ENCODE results near the gene ACSF2. TPM values are rescaled to one million over a fixed set of nuclear protein-coding genes. Genes with fewer than 3 reads are reported as not detected.

Gene ACSF2
- total and polyA plus RNA-seq, 2 donors from 2014 or later = 44.4 to 404 TPM

DNA sequence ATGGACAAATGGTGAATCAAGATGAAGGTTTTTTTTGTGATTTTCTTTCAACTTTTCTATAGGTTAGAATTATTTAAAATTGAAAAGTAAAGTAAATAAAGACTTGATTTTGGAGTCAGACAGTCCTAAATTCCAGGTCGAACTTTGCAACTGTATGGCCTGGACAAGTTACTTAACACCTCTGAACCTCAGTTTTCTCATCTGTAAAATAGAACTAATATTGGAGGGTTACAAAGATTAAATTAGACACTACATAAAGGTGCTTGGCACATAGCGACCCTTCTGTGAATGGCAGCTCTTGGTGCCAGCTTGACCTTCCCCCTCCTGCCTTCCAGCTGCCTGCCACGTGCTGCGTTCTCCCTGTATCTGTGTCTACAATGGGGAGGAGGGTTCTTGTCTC is 55.6 kb downstream of the ACSF2 start:
- peak overlapping the region in 1 of 2 donors; percentile 61 for H3K27ac ChIP-seq (ENCODE audit: low read depth in 2 of 2, low read length in 2 of 2)
- peaks cover 0 to 31% (median 19%) of the 10 kb centered on the region in 3 donors for H3K36me3 ChIP-seq (ENCODE audit: control insufficient read depth in 2 of 3, insufficient read depth in 3 of 3, low read length in 3 of 3)
- FAIRE-seq = no peak
- no peaks in the 10 kb centered on the region for H3K9me3 ChIP-seq (ENCODE audit: control insufficient read depth in 2 of 3, insufficient read depth in 1 of 3, low read length in 3 of 3)
- peaks cover 0 to 15% (median 6%) of the 10 kb centered on the region in 3 donors for H3K4me1 ChIP-seq (ENCODE audit: control insufficient read depth in 2 of 3, insufficient read depth in 2 of 3, low read depth in 1 of 3, low read length in 3 of 3)
- peak in 1 of 5 donors; percentile 29 for DNase-seq
- intact Hi-C loops (cut with DNase I) = no loop called here
- H3K4me3 ChIP-seq (ENCODE audit: low read length in 3 of 3) = no peak overlapping the region
- TF ChIP-seq, protein P1, sequence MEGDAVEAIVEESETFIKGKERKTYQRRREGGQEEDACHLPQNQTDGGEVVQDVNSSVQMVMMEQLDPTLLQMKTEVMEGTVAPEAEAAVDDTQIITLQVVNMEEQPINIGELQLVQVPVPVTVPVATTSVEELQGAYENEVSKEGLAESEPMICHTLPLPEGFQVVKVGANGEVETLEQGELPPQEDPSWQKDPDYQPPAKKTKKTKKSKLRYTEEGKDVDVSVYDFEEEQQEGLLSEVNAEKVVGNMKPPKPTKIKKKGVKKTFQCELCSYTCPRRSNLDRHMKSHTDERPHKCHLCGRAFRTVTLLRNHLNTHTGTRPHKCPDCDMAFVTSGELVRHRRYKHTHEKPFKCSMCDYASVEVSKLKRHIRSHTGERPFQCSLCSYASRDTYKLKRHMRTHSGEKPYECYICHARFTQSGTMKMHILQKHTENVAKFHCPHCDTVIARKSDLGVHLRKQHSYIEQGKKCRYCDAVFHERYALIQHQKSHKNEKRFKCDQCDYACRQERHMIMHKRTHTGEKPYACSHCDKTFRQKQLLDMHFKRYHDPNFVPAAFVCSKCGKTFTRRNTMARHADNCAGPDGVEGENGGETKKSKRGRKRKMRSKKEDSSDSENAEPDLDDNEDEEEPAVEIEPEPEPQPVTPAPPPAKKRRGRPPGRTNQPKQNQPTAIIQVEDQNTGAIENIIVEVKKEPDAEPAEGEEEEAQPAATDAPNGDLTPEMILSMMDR (IDR thresholded peaks at IDR 0.05; ENCODE audit: borderline replicate concordance, extremely low read depth, insufficient read depth) = no peak
- H3K27me3 ChIP-seq (ENCODE audit: control insufficient read depth, insufficient read depth, low read length) = no peaks in the 10 kb centered on the region
- no peak overlapping the region for H3K9ac ChIP-seq (ENCODE audit: low read length in 3 of 3)

DNA sequence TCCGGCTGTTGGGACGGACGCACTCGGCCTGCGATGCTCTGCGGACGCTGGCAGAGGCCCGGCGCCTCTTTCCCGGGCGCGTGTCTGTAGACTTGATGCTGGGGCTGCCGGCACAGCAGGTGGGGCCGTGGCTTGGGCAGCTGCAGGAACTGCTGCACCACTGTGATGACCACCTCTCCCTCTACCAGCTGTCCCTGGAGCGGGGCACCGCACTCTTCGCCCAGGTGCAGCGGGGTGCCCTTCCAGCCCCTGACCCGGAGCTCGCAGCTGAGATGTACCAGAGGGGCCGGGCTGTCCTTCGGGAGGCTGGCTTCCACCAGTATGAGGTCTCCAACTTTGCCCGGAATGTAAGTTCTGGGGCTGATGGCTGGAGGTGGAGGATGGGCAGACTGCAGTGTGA is 56.1 kb downstream of the ACSF2 start:
- TF ChIP-seq, protein P1 (IDR thresholded peaks at IDR 0.05; ENCODE audit: borderline replicate concordance, extremely low read depth, insufficient read depth) = no peak
- FAIRE-seq = no peak
- Histone ChIP-seq H3K9ac (ENCODE audit: low read length in 3 of 3) (peak overlapping the region in 1 of 3 donors; percentile 48), H3K9me3 (ENCODE audit: control insufficient read depth in 2 of 3, insufficient read depth in 1 of 3, low read length in 3 of 3) (no peaks in the 10 kb centered on the region), H3K4me3 (ENCODE audit: low read length in 3 of 3) (no peak overlapping the region), H3K27me3 (ENCODE audit: control insufficient read depth, insufficient read depth, low read length) (no peaks in the 10 kb centered on the region), H3K27ac (ENCODE audit: low read depth in 2 of 2, low read length in 2 of 2) (peak overlapping the region; percentile 61 to 86), H3K4me1 (ENCODE audit: control insufficient read depth in 2 of 3, insufficient read depth in 2 of 3, low read depth in 1 of 3, low read length in 3 of 3) (peaks cover 0 to 14% (median 6%) of the 10 kb centered on the region in 3 donors), H3K36me3 (ENCODE audit: control insufficient read depth in 2 of 3, insufficient read depth in 3 of 3, low read length in 3 of 3) (peaks cover 0 to 31% (median 19%) of the 10 kb centered on the region in 3 donors)
- intact Hi-C loops (cut with DNase I) = no loop called here
- no peak for DNase-seq

DNA sequence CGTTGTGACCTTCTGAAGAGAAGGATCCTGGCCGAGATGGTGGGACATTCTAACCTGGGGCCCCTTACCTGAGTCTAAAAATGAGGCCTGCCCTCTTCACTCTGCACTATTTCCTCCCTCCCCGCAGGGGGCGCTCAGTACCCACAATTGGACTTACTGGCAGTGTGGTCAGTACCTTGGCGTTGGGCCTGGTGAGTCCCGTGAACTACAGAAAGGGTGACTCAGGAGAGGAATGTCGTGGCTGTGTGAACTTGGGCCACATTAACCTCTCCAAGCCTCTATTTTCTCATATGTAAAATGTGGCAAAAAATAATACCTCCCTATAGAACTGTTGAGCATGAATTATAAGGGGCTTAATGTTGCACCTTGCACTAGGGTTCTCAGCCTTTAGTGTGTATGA is 56.5 kb downstream of the ACSF2 start:
- peak; percentile 59 for FAIRE-seq
- H3K27ac ChIP-seq (ENCODE audit: low read depth in 2 of 2, low read length in 2 of 2) = peak overlapping the region; percentile 74 to 86
- no peaks in the 10 kb centered on the region for H3K9me3 ChIP-seq (ENCODE audit: control insufficient read depth in 2 of 3, insufficient read depth in 1 of 3, low read length in 3 of 3)
- peaks cover 0 to 31% (median 21%) of the 10 kb centered on the region in 3 donors for H3K36me3 ChIP-seq (ENCODE audit: control insufficient read depth in 2 of 3, insufficient read depth in 3 of 3, low read length in 3 of 3)
- no peak overlapping the region for H3K4me3 ChIP-seq (ENCODE audit: low read length in 3 of 3)
- peak overlapping the region in 1 of 3 donors; percentile 57 for H3K9ac ChIP-seq (ENCODE audit: low read length in 3 of 3)
- no peaks in the 10 kb centered on the region for H3K27me3 ChIP-seq (ENCODE audit: control insufficient read depth, insufficient read depth, low read length)
- intact Hi-C loops (cut with DNase I) = no loop called here
- DNase-seq = peak; percentile 89 to 97 (median 90)
- TF ChIP-seq, protein P1 (IDR thresholded peaks at IDR 0.05; ENCODE audit: borderline replicate concordance, extremely low read depth, insufficient read depth) = peak; percentile 92
- peaks cover 0 to 14% (median 6%) of the 10 kb centered on the region in 3 donors for H3K4me1 ChIP-seq (ENCODE audit: control insufficient read depth in 2 of 3, insufficient read depth in 2 of 3, low read depth in 1 of 3, low read length in 3 of 3)

DNA sequence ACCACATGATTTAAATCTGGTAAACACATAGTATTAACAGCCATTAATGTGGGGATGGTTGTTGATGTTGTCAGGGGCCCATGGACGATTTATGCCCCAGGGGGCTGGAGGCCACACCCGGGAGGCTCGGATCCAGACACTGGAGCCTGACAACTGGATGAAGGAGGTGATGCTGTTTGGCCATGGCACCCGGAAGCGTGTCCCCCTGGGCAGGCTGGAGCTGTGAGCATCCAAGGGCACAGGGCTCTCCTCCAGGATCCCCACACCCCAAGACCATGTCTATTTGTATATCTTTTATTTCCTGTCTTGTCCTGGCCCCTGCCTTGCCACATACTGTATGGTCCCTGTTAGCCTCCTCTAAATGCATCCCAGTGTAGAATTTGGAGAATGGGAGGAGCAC is 57.2 kb downstream of the ACSF2 start:
- Histone ChIP-seq H3K4me3 (ENCODE audit: low read length in 3 of 3) (no peak overlapping the region), H3K36me3 (ENCODE audit: control insufficient read depth in 2 of 3, insufficient read depth in 3 of 3, low read length in 3 of 3) (peaks cover 0 to 31% (median 21%) of the 10 kb centered on the region in 3 donors), H3K27me3 (ENCODE audit: control insufficient read depth, insufficient read depth, low read length) (no peaks in the 10 kb centered on the region), H3K4me1 (ENCODE audit: control insufficient read depth in 2 of 3, insufficient read depth in 2 of 3, low read depth in 1 of 3, low read length in 3 of 3) (peaks cover 0 to 9% (median 6%) of the 10 kb centered on the region in 3 donors), H3K9me3 (ENCODE audit: control insufficient read depth in 2 of 3, insufficient read depth in 1 of 3, low read length in 3 of 3) (no peaks in the 10 kb centered on the region), H3K9ac (ENCODE audit: low read length in 3 of 3) (no peak overlapping the region), H3K27ac (ENCODE audit: low read depth in 2 of 2, low read length in 2 of 2) (peak overlapping the region; percentile 13 to 33)
- DNase-seq (peak in 1 of 5 donors; percentile 41), FAIRE-seq (no peak)
- intact Hi-C loops (cut with DNase I) = no loop called here
- TF ChIP-seq, protein P1 (IDR thresholded peaks at IDR 0.05; ENCODE audit: borderline replicate concordance, extremely low read depth, insufficient read depth) = no peak

Data from kidney (tissue), 14 donors.